Ishikawa (cell line): ENCODE measurements around the gene FAM98C.

Source experiments
- CEBPB ChIP-seq: IDR thresholded peaks from 2 replicates; pipeline ENCODE4 v1.6.1; 2012
- CREB1 ChIP-seq: IDR thresholded peaks from 2 replicates; pipeline ENCODE4 v1.6.1; 2012; ENCODE audit warnings: low read depth
- EGR1 ChIP-seq: IDR thresholded peaks from 2 replicates; pipeline ENCODE4 v1.6.1; 2012
- EP300 ChIP-seq: IDR thresholded peaks from 2 replicates; pipeline ENCODE4 v1.6.1; 2012; ENCODE audit warnings: borderline replicate concordance
- FOXM1 ChIP-seq: IDR thresholded peaks from 2 replicates; pipeline ENCODE4 v1.6.1; 2012; ENCODE audit warnings: low read depth, borderline replicate concordance
- MAX ChIP-seq: IDR thresholded peaks from 2 replicates; pipeline ENCODE4 v1.6.1; 2012
- NFIC ChIP-seq: IDR thresholded peaks from 2 replicates; pipeline ENCODE4 v1.6.1; 2012
- RAD21 ChIP-seq: IDR thresholded peaks from 2 replicates; pipeline ENCODE4 v1.6.1; 2012; ENCODE audit warnings: low read depth
- REST ChIP-seq: IDR thresholded peaks from 2 replicates; pipeline ENCODE4 v1.6.1; 2012; ENCODE audit warnings: low read depth, mild to moderate bottlenecking
- TAF1 ChIP-seq: IDR thresholded peaks from 2 replicates; pipeline ENCODE4 v1.6.1; 2012; ENCODE audit warnings: low read depth, mild to moderate bottlenecking
- TCF12 ChIP-seq: IDR thresholded peaks from 2 replicates; pipeline ENCODE4 v1.6.1; 2012; ENCODE audit warnings: low read depth
- TEAD4 ChIP-seq: IDR thresholded peaks from 2 replicates; pipeline ENCODE4 v1.6.1; 2012
- USF1 ChIP-seq: IDR thresholded peaks from 2 replicates; pipeline ENCODE4 v1.6.1; 2012
- YY1 ChIP-seq: IDR thresholded peaks from 2 replicates; pipeline ENCODE4 v1.6.1; 2012; ENCODE audit warnings: low read depth

- no peak for TF ChIP-seq NFIC
- no peak for TF ChIP-seq YY1
- TF ChIP-seq EP300 = no peak
- TF ChIP-seq RAD21 = no peak
- TF ChIP-seq FOXM1 = no peak
- TF ChIP-seq TAF1 = no peak
- TF ChIP-seq TCF12 = no peak
- no peak for TF ChIP-seq EGR1
- TF ChIP-seq MAX = no peak
- TF ChIP-seq REST = no peak
- TF ChIP-seq CEBPB = no peak
- TF ChIP-seq CREB1 = no peak
- no peak for TF ChIP-seq TEAD4
- TF ChIP-seq USF1 = no peak
Measured at GRCh38 chr19:38395381-38396114, 7.3 kb upstream of the FAM98C start.
